Esophagus muscularis mucosa (tissue), 4 donors: Measurements from ENCODE around the gene COMTD1.

Source experiments
- CTCF ChIP-seq, 3 experiments: fragments of 200-600 bp in 2 of 3; fragments of 450-650 bp in 1 of 3; sonication (generic) in 2 of 3; IDR thresholded peaks; one replicate each; pipeline ENCODE4 v1.5.1; 2017 to 2019; ENCODE audit warnings: antibody characterized with exemption in 3 of 3, mild to moderate bottlenecking in 2 of 3, moderate library complexity in 1 of 3
- EP300 ChIP-seq: sonication (generic); formaldehyde crosslinking; IDR thresholded peaks from one replicate; pipeline ENCODE4 v1.6.1; 2017; ENCODE audit warnings: antibody characterized with exemption
- POLR2A ChIP-seq: fragments of 450-650 bp; IDR thresholded peaks from one replicate; pipeline ENCODE4 v1.6.1; 2017; ENCODE audit warnings: antibody characterized with exemption, moderate library complexity, mild to moderate bottlenecking, low read depth

- TF ChIP-seq EP300: no peak
- TF ChIP-seq POLR2A: no peak
- TF ChIP-seq CTCF (IDR thresholded peaks at IDR 0.05): no peak
Measured at GRCh38 chr10:75276069-75276872, 40.5 kb upstream of the COMTD1 start.
